GM12878 (cell line): Measurements from ENCODE around the gene TBC1D2B.

Experiments used
- CBFB ChIP-seq: IDR thresholded peaks from 2 replicates; pipeline ENCODE4 v1.6.1; 2016; ENCODE audit warnings: antibody characterized with exemption, low read depth
- CREB1 ChIP-seq: IDR thresholded peaks from 2 replicates; pipeline ENCODE4 v1.6.1; 2012; ENCODE audit warnings: low read depth, mild to moderate bottlenecking, inconsistent platforms
- CTCF ChIP-seq, 3 experiments: IDR thresholded peaks in 2 of 3; conservative IDR thresholded peaks in 1 of 3; 2 replicates each; pipeline ENCODE4 v1.5.1; 2011; ENCODE audit warnings: low read depth in 3 of 3, low read length in 3 of 3, mild to moderate bottlenecking in 3 of 3, control low read depth in 2 of 3, moderate library complexity in 2 of 3, inconsistent platforms in 1 of 3, mixed read lengths in 1 of 3; ENCODE audit not compliant: control insufficient read depth in 2 of 3, insufficient read depth in 1 of 3; ENCODE audit errors: extremely low read depth in 1 of 3
- EED ChIP-seq: sonication (generic); IDR thresholded peaks from 2 replicates; pipeline ENCODE4 v1.6.1; 2016; ENCODE audit warnings: antibody characterized with exemption, low read depth
- EGR1 ChIP-seq, 2 experiments: IDR thresholded peaks; 1 replicate in 1 of 2; 2 replicates in 1 of 2; pipeline ENCODE4 v1.6.1; 2011 to 2012; ENCODE audit warnings: low read depth in 2 of 2, low read length in 2 of 2, borderline replicate concordance in 1 of 2, mild to moderate bottlenecking in 1 of 2, moderate library complexity in 1 of 2
- EP300 ChIP-seq, 2 experiments: fragments of 150-350 bp in 1 of 2; IDR thresholded peaks; 2 replicates each; pipeline ENCODE4 v1.6.1; 2011 to 2012; ENCODE audit warnings: low read depth in 2 of 2, low read length in 2 of 2, borderline replicate concordance in 1 of 2, improper control_type of control experiment in 1 of 2, inconsistent platforms in 1 of 2; ENCODE audit not compliant: control insufficient read depth in 1 of 2
- EZH2 ChIP-seq: IDR thresholded peaks from 2 replicates; pipeline ENCODE4 v1.6.1; 2012; ENCODE audit warnings: low read depth, mild to moderate bottlenecking, control low read depth, inconsistent platforms, low read length, borderline replicate concordance; ENCODE audit not compliant: control insufficient read depth
- FOXK2 ChIP-seq: fragments of 450-650 bp; IDR thresholded peaks from 2 replicates; pipeline ENCODE4 v1.6.1; 2017; ENCODE audit warnings: mild to moderate bottlenecking, moderate library complexity
- HCFC1 ChIP-seq: fragments of 150-350 bp; IDR thresholded peaks from 2 replicates; pipeline ENCODE4 v1.6.1; 2014; ENCODE audit warnings: low read length
- POLR2AphosphoS5 ChIP-seq: IDR thresholded peaks from 2 replicates; pipeline ENCODE4 v1.6.1; 2011; ENCODE audit warnings: mild to moderate bottlenecking, low read length, inconsistent platforms
- RFX5 ChIP-seq: IDR thresholded peaks from 2 replicates; pipeline ENCODE4 v1.6.1; 2011; ENCODE audit warnings: low read depth, low read length, improper control_type of control experiment
- USF2 ChIP-seq: IDR thresholded peaks from 2 replicates; pipeline ENCODE4 v1.6.1; 2011; ENCODE audit warnings: low read depth, low read length, improper control_type of control experiment, borderline replicate concordance

- TF ChIP-seq CREB1 (no peak), POLR2AphosphoS5 (no peak), RFX5 (no peak), CTCF (IDR thresholded peaks at IDR 0.05 in 2 of 3, conservative IDR thresholded peaks at IDR 0.05 in 1 of 3; ENCODE audit: control insufficient read depth in 2 of 3, extremely low read depth in 1 of 3, insufficient read depth in 1 of 3, low read depth in 3 of 3, low read length in 3 of 3) (no peak), FOXK2 (no peak), USF2 (no peak), HCFC1 (no peak), EZH2 (no peak), EGR1 (IDR thresholded peaks at IDR 0.05; ENCODE audit: borderline replicate concordance in 1 of 2, low read depth in 2 of 2, low read length in 2 of 2) (no peak), EP300 (IDR thresholded peaks at IDR 0.05; ENCODE audit: borderline replicate concordance in 1 of 2, control insufficient read depth in 1 of 2, low read depth in 2 of 2, low read length in 2 of 2) (no peak), CBFB (no peak), EED (no peak)
These were observed 70.1 kb downstream of the TBC1D2B start for GRCh38 chr15:78007211-78007931.
